ENCODE results near the gene COL25A1. TPM values are rescaled to one million over a fixed set of nuclear protein-coding genes. Genes with fewer than 3 reads are reported as not detected.

The COL25A1 gene
- total RNA-seq, 1 experiment from 2014 or later: 4.2 TPM

- Histone ChIP-seq H3K23ac (ENCODE audit: insufficient read length, low read depth, low read length) (no peak overlapping the region), H2BK120ac (ENCODE audit: low read depth, low read length, poor library complexity, severe bottlenecking) (no peak overlapping the region), H4K20me1 (ENCODE audit: control insufficient read depth, insufficient read depth, insufficient read length) (no peaks in the 10 kb centered on the region), H2AK5ac (ENCODE audit: insufficient read length, low read length) (no peak overlapping the region), H3K27ac (ENCODE audit: insufficient read length, low read depth, low read length) (no peak overlapping the region), H2BK20ac (ENCODE audit: low read depth, low read length, poor library complexity, severe bottlenecking) (no peak overlapping the region), H3K56ac (ENCODE audit: insufficient read length, low read depth, low read length) (no peak overlapping the region), H3K27me3 (ENCODE audit: insufficient read depth, low read length) (no peaks in the 10 kb centered on the region), H3K18ac (ENCODE audit: insufficient read length, low read depth, low read length) (no peak overlapping the region), H2BK15ac (ENCODE audit: low read depth, low read length) (no peak overlapping the region), H2BK5ac (ENCODE audit: insufficient read length, low read length) (no peak overlapping the region), H3K79me2 (ENCODE audit: insufficient read depth, low read length) (no peaks in the 10 kb centered on the region), H3K79me1 (ENCODE audit: insufficient read depth, low read depth, low read length, poor library complexity, severe bottlenecking) (no peaks in the 10 kb centered on the region), H3K4me2 (ENCODE audit: insufficient read depth, insufficient read length, low read length) (no peak overlapping the region), H3K4ac (ENCODE audit: low read depth, low read length) (no peak overlapping the region), H3T11ph (ENCODE audit: low read length) (no peak overlapping the region), H3K14ac (ENCODE audit: insufficient read depth, low read length) (no peak overlapping the region), H4K5ac (ENCODE audit: insufficient read length, low read depth, low read length) (no peak overlapping the region), H3K9ac (ENCODE audit: extremely low read depth, insufficient read length, low read length) (no peak overlapping the region), H4K8ac (replicated peaks; ENCODE audit: insufficient read length, low read depth, low read length) (no peak overlapping the region), H2AFZ (ENCODE audit: low read length) (no peak overlapping the region), H3K9me3 (ENCODE audit: control insufficient read depth, low read depth, low read length) (no peaks in the 10 kb centered on the region), H4K91ac (ENCODE audit: insufficient read length, low read depth, low read length) (no peak overlapping the region), H3K23me2 (ENCODE audit: insufficient read length, low read depth, low read length, poor library complexity, severe bottlenecking) (no peaks in the 10 kb centered on the region), H3K4me1 (ENCODE audit: insufficient read depth, low read length) (no peaks in the 10 kb centered on the region), H2BK12ac (ENCODE audit: insufficient read length, low read depth, low read length) (no peak overlapping the region)
- H3K9me3 Mint-ChIP-seq: peaks cover 7 to 10% of the 10 kb centered on the region in 2 experiments; a peak in 4 of 5 replicates
- TF ChIP-seq CTCF (conservative IDR thresholded peaks at IDR 0.05): no peak
- H3K36me3 Mint-ChIP-seq (ENCODE audit: insufficient read depth in 1 of 3, low read depth in 3 of 3): peaks cover 2 to 13% (median 2%) of the 10 kb centered on the region in 3 experiments; a peak in 5 of 7 replicates
- no CpG with 5 or more reads among the region's 1 CpG for WGBS (ENCODE audit: extremely low coverage, insufficient read length, low lambda C conversion rate)
- no peak for DNase-seq
- H3K4me3 Mint-ChIP-seq: no peak overlapping the region
- no peak overlapping the region for H3K27ac Mint-ChIP-seq
- H3K4me1 Mint-ChIP-seq: no peaks in the 10 kb centered on the region
- H3K27me3 Mint-ChIP-seq (ENCODE audit: low read depth): no peaks in the 10 kb centered on the region
Measured at GRCh38 chr4:109350121-109350520, 47.7 kb upstream of the COL25A1 start.
